ENCODE measurements around the gene EOMES. TPM values are rescaled to one million over a fixed set of nuclear protein-coding genes. Genes with fewer than 3 reads are reported as not detected.

Gene EOMES
- total and polyA plus RNA-seq, 4 donors: 0.12 to 1.3 (median 0.48) TPM

DNA sequence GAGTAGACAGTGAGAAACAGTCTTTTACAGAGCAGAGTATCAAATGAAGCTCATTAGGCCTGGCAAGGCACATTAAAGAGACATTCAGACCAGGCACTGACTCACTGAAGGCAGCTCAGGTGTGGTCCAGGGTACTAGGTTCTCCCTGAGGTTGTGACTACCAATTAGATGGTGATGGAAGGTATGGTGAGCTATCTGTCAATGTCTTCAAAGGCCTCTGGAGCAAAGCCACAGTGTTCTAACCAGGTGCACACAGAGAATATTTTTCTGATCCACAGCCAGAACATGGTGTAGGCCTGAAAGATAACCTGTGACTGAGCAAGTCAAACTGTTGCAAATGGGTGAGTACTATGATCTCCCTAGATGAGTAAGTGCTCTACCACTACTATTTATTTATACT lies 51.5 kb downstream of the EOMES start:
- ATAC-seq (ENCODE audit: insufficient read depth, low FRiP score): no peak
- DNase-seq: no peak
- H3K9me3 ChIP-seq (ENCODE audit: control insufficient read depth in 4 of 4, insufficient read depth in 3 of 4, low read length in 3 of 4): no peaks in the 10 kb centered on the region
- no peak overlapping the region for H3K27ac ChIP-seq (ENCODE audit: low read depth in 1 of 2, low read length in 1 of 2)
- H3K4me3 ChIP-seq: no peak overlapping the region
- H3K36me3 ChIP-seq (ENCODE audit: control insufficient read depth in 4 of 4, insufficient read depth in 4 of 4, low read length in 4 of 4): no peaks in the 10 kb centered on the region
- no peaks in the 10 kb centered on the region for H3K27me3 ChIP-seq (ENCODE audit: control insufficient read depth in 3 of 3, insufficient read depth in 3 of 3, low read length in 2 of 3)
- no peaks in the 10 kb centered on the region for H3K4me1 ChIP-seq (ENCODE audit: control insufficient read depth in 5 of 5, insufficient read depth in 5 of 5, low read length in 5 of 5)
- no peak overlapping the region for H3K9ac ChIP-seq (ENCODE audit: insufficient read depth in 1 of 2, low read length in 2 of 2)
- TF ChIP-seq, protein P1, sequence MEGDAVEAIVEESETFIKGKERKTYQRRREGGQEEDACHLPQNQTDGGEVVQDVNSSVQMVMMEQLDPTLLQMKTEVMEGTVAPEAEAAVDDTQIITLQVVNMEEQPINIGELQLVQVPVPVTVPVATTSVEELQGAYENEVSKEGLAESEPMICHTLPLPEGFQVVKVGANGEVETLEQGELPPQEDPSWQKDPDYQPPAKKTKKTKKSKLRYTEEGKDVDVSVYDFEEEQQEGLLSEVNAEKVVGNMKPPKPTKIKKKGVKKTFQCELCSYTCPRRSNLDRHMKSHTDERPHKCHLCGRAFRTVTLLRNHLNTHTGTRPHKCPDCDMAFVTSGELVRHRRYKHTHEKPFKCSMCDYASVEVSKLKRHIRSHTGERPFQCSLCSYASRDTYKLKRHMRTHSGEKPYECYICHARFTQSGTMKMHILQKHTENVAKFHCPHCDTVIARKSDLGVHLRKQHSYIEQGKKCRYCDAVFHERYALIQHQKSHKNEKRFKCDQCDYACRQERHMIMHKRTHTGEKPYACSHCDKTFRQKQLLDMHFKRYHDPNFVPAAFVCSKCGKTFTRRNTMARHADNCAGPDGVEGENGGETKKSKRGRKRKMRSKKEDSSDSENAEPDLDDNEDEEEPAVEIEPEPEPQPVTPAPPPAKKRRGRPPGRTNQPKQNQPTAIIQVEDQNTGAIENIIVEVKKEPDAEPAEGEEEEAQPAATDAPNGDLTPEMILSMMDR (IDR thresholded peaks at IDR 0.05; ENCODE audit: control extremely low read depth, extremely low read depth): no peak

DNA sequence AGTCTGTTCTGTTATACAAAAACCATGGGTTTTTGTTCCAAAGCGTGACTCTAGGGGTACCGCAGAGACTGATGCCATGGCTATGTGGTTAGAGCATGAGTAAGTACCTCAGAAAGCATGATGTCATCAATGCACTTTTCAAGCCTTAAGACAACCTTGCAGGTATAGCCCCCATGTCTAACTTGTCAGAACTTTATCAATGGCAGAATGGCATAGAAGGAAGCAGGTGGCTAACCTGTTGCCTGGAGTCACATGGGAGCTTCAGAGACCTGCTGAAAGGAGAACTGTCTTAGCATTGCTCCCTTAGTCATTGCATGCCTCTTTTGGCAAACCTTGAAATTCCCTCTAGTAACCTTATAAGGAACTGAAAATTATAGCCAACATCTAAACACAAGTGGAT lies 52.5 kb downstream of the EOMES start:
- no peak for ATAC-seq (ENCODE audit: insufficient read depth, low FRiP score)
- WGBS, 2 donors: 86% methylated on average over 2 of the region's 2 CpGs
- no peaks in the 10 kb centered on the region for H3K36me3 ChIP-seq (ENCODE audit: control insufficient read depth in 4 of 4, insufficient read depth in 4 of 4, low read length in 4 of 4)

DNA sequence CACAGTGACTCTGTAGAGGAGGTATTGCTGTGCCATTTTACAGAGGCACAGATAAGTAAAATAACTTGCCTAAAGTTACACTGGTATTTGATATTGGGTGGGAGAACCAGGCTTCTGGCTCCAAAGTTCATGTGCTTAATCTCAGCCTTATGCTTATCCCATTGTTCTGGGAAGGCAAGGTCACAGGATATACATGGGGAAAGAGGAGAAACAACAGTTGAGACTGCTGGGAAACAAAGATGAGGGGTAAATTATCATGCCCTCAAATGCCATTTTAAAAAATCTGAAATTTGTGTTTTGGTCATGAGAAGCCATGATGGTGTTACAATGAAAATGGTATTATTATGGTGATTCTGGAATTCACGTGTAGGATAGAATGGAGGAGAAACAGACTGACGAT lies 54.4 kb downstream of the EOMES start:
- Histone ChIP-seq H3K36me3 (ENCODE audit: control insufficient read depth in 4 of 4, insufficient read depth in 4 of 4, low read length in 4 of 4) (no peaks in the 10 kb centered on the region), H3K27me3 (ENCODE audit: control insufficient read depth in 3 of 3, insufficient read depth in 3 of 3, low read length in 2 of 3) (no peaks in the 10 kb centered on the region), H3K9me3 (ENCODE audit: control insufficient read depth in 4 of 4, insufficient read depth in 3 of 4, low read length in 3 of 4) (no peaks in the 10 kb centered on the region), H3K27ac (ENCODE audit: low read depth in 1 of 2, low read length in 1 of 2) (no peak overlapping the region), H3K4me1 (ENCODE audit: control insufficient read depth in 5 of 5, insufficient read depth in 5 of 5, low read length in 5 of 5) (no peaks in the 10 kb centered on the region), H3K4me3 (no peak overlapping the region), H3K9ac (ENCODE audit: insufficient read depth in 1 of 2, low read length in 2 of 2) (no peak overlapping the region)
- no peak for ATAC-seq (ENCODE audit: insufficient read depth, low FRiP score)
- no peak for DNase-seq
- TF ChIP-seq, protein P1 (IDR thresholded peaks at IDR 0.05; ENCODE audit: control extremely low read depth, extremely low read depth): no peak
- WGBS, 2 donors: 27 to 56% methylated on average over 2 of the region's 2 CpGs

More for the DNA sequence above, 52.5 kb downstream of the EOMES start:
- Histone ChIP-seq H3K4me1 (ENCODE audit: control insufficient read depth in 5 of 5, insufficient read depth in 5 of 5, low read length in 5 of 5) (no peaks in the 10 kb centered on the region), H3K27ac (ENCODE audit: low read depth in 1 of 2, low read length in 1 of 2) (no peak overlapping the region), H3K9me3 (ENCODE audit: control insufficient read depth in 4 of 4, insufficient read depth in 3 of 4, low read length in 3 of 4) (no peaks in the 10 kb centered on the region), H3K4me3 (no peak overlapping the region), H3K9ac (ENCODE audit: insufficient read depth in 1 of 2, low read length in 2 of 2) (no peak overlapping the region), H3K27me3 (ENCODE audit: control insufficient read depth in 3 of 3, insufficient read depth in 3 of 3, low read length in 2 of 3) (no peaks in the 10 kb centered on the region)
- TF ChIP-seq, protein P1 (IDR thresholded peaks at IDR 0.05; ENCODE audit: control extremely low read depth, extremely low read depth): no peak
- DNase-seq: no peak

DNA sequence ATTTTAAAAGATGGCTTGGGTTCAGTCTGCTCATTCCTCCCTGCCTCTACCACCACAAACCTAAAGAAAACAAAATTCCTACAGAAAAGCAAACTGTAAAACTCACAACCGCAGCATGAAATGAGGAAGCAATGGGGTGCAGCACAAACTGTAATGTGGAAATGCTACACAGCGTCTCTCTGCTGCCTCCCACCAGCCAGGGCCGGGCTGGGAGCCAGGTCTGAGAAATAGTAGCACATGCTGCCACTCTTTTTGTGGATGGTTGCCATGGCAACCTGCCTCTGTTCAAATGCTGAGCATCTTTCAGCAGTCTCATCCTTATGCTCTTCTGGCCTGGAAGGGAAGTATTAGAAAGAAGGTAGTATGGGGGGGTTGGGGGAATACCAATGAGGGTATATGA lies 55.4 kb downstream of the EOMES start:
- 11 to 33% methylated on average over 3 of the region's 3 CpGs for WGBS, 2 donors
- peak; percentile 73 to 77 (median 75) for DNase-seq
- no peaks in the 10 kb centered on the region for H3K27me3 ChIP-seq (ENCODE audit: control insufficient read depth in 3 of 3, insufficient read depth in 3 of 3, low read length in 2 of 3)
- H3K9me3 ChIP-seq (ENCODE audit: control insufficient read depth in 4 of 4, insufficient read depth in 3 of 4, low read length in 3 of 4): no peaks in the 10 kb centered on the region
- ATAC-seq (ENCODE audit: insufficient read depth, low FRiP score): peak; percentile 39
- H3K4me3 ChIP-seq: no peak overlapping the region
- H3K4me1 ChIP-seq (ENCODE audit: control insufficient read depth in 5 of 5, insufficient read depth in 5 of 5, low read length in 5 of 5): no peaks in the 10 kb centered on the region
- no peak overlapping the region for H3K27ac ChIP-seq (ENCODE audit: low read depth in 1 of 2, low read length in 1 of 2)
- no peaks in the 10 kb centered on the region for H3K36me3 ChIP-seq (ENCODE audit: control insufficient read depth in 4 of 4, insufficient read depth in 4 of 4, low read length in 4 of 4)
- H3K9ac ChIP-seq (ENCODE audit: insufficient read depth in 1 of 2, low read length in 2 of 2): no peak overlapping the region
- TF ChIP-seq, protein P1 (IDR thresholded peaks at IDR 0.05; ENCODE audit: control extremely low read depth, extremely low read depth): no peak
